ENCODE results near the gene FREM2. TPM values are rescaled to one million over a fixed set of nuclear protein-coding genes. Genes with fewer than 3 reads are reported as not detected.
A peak's percentile ranks its signal among the peaks of the same experiment; 100 is the strongest.

Gene FREM2
- total and polyA plus RNA-seq, 9 of the 15 experiments (the other 6 are each of a cell fraction or from before 2014, with no cell fraction given) = under 0.01 to 0.02 TPM; not detected in 7

- TF ChIP-seq CBX3 (IDR thresholded peaks at IDR 0.05; ENCODE audit: borderline replicate concordance in 1 of 2, low read length in 2 of 2) (no peak), TAF9B (IDR thresholded peaks at IDR 0.05; ENCODE audit: partially characterized antibody) (no peak), BDP1 (IDR thresholded peaks at IDR 0.05; ENCODE audit: insufficient read depth, insufficient read length) (no peak)
- TF ChIP-seq, protein P1, sequence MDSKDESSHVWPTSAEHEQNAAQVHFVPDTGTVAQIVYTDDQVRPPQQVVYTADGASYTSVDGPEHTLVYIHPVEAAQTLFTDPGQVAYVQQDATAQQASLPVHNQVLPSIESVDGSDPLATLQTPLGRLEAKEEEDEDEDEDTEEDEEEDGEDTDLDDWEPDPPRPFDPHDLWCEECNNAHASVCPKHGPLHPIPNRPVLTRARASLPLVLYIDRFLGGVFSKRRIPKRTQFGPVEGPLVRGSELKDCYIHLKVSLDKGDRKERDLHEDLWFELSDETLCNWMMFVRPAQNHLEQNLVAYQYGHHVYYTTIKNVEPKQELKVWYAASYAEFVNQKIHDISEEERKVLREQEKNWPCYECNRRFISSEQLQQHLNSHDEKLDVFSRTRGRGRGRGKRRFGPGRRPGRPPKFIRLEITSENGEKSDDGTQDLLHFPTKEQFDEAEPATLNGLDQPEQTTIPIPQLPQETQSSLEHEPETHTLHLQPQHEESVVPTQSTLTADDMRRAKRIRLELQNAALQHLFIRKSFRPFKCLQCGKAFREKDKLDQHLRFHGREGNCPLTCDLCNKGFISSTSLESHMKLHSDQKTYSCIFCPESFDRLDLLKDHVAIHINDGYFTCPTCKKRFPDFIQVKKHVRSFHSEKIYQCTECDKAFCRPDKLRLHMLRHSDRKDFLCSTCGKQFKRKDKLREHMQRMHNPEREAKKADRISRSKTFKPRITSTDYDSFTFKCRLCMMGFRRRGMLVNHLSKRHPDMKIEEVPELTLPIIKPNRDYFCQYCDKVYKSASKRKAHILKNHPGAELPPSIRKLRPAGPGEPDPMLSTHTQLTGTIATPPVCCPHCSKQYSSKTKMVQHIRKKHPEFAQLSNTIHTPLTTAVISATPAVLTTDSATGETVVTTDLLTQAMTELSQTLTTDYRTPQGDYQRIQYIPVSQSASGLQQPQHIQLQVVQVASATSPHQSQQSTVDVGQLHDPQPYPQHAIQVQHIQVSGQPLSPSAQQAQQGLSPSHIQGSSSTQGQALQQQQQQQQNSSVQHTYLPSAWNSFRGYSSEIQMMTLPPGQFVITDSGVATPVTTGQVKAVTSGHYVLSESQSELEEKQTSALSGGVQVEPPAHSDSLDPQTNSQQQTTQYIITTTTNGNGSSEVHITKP (IDR thresholded peaks at IDR 0.05; ENCODE audit: partially characterized antibody) = no peak
Observed at GRCh38 chr13:38863536-38863935, 176.7 kb downstream of the FREM2 start (continued).

DNA sequence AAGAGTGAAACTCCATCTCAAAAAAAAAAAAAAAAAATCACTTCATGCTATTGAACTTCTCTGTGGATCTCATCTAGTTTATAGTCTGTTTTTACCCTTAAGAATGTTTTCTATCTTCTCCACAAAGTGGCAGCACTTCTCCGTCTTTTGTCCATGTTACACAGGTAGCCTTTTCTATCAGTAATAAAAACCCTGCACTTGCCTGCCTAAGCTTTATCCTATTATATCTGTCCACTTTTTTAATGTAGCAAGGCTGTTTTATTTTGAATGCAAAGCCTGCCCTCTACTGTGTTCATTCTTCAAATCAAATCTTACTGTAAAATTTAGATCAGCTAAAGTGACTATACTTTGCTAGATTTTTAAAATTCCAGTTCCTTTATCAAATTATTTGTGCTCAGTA is 179.8 kb downstream of the FREM2 start:
- 0% methylated on average over 1 of the region's 1 CpG for WGBS (ENCODE audit: insufficient coverage, low coverage, missing lambda C conversion rate)
- no TSS peak for BruUV-seq (replicated peaks)
- ATAC-seq (no peak), FAIRE-seq (no peak), DNase-seq (ENCODE audit: extremely low read depth in 1 of 4, low spot score in 3 of 4) (peak in 1 of 4 experiments; percentile 6)
- Histone ChIP-seq H3K4me2 (ENCODE audit: insufficient read depth, low read length) (no peak overlapping the region), H2AFZ (ENCODE audit: low read depth, low read length) (no peak overlapping the region), H3K9me3 (replicated peaks; ENCODE audit: control insufficient read depth, insufficient read depth, low read depth, low read length) (no peaks in the 10 kb centered on the region), H3K9ac (ENCODE audit: insufficient read depth in 1 of 2, low read depth in 2 of 2, low read length in 2 of 2) (no peak overlapping the region), H3K27ac (ENCODE audit: extremely low read depth, low read depth, low read length) (no peak overlapping the region), H3K36me3 (ENCODE audit: control insufficient read depth, insufficient read depth, low read length) (no peaks in the 10 kb centered on the region), H3K27me3 (ENCODE audit: control insufficient read depth in 2 of 2, insufficient read depth in 2 of 2, low read length in 2 of 2) (no peaks in the 10 kb centered on the region), H3K79me2 (ENCODE audit: control insufficient read depth, insufficient read depth, low read length) (no peaks in the 10 kb centered on the region), H3K9me1 (ENCODE audit: control insufficient read depth, insufficient read depth, low read length) (no peaks in the 10 kb centered on the region), H3K4me1 (replicated peaks in 1 of 2; ENCODE audit: control insufficient read depth in 2 of 2, insufficient read depth in 2 of 2, low read length in 2 of 2) (no peaks in the 10 kb centered on the region), H3K4me3 (no peak overlapping the region), H4K20me1 (replicated peaks; ENCODE audit: control insufficient read depth, insufficient read depth, low read length) (no peaks in the 10 kb centered on the region)
- CTCF ChIA-PET (ENCODE audit: low intra/inter-chr PET ratio) = no interaction called here
- POLR2A ChIA-PET = interaction anchor here (0.6 kb wide), 1 partner anchor 11 kb away, joined by 5 read pairs; no protein-coding TSS in a partner anchor
- intact Hi-C loops (cut with micrococcal nuclease) (no loop called here), in situ Hi-C loops (cut with MboI) (no loop called here)
- TF ChIP-seq CTCF (IDR thresholded peaks at IDR 0.05 in 2 of 3, conservative IDR thresholded peaks at IDR 0.05 in 1 of 3; ENCODE audit: insufficient read depth in 2 of 3, low read depth in 1 of 3, low read length in 3 of 3) (peak in 1 of 3 experiments; percentile 11; a peak in 1 of 6 replicates), ZNF165 (CRISPR knock-in tag; IDR thresholded peaks at IDR 0.05; ENCODE audit: borderline replicate concordance) (no peak), RAD21 (CRISPR knock-in tag; conservative IDR thresholded peaks at IDR 0.05 in 1 of 2, IDR thresholded peaks at IDR 0.05 in 1 of 2) (peak in 1 of 2 experiments; percentile 23; a peak in 1 of 4 replicates), DPF2 (IDR thresholded peaks at IDR 0.05) (no peak), HNRNPUL1 (IDR thresholded peaks at IDR 0.05; ENCODE audit: low read length) (no peak)
- TF ChIP-seq, protein P2, sequence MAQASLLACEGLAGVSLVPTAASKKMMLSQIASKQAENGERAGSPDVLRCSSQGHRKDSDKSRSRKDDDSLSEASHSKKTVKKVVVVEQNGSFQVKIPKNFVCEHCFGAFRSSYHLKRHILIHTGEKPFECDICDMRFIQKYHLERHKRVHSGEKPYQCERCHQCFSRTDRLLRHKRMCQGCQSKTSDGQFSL (CRISPR knock-in tag; IDR thresholded peaks at IDR 0.05) = no peak
- TF ChIP-seq, protein P2 (tag; IDR thresholded peaks at IDR 0.05) = no peak
